Posterior cingulate gyrus (tissue), 11 donors: Measurements from ENCODE around the gene SOAT2.
"Not testable (repeated sequence)": the region's sequence is repeated elsewhere in the genome, so short reads cannot be mapped to it uniquely, and the experiment has no call there.

Source experiments
- DNase-seq, 10 donors: peaks; one replicate each; pipeline versions ENCODE4 v3.0.0 to v3.0.0-alpha.2; 2020 to 2021; ENCODE audit warnings: mixed read lengths in 3 of 10
- intact Hi-C: fragments of 100-400 bp; cut with DNase I; formaldehyde crosslinking; loops from one replicate; pipeline ENCODE4 v1.15.1; 2023

The SOAT2 gene

DNA sequence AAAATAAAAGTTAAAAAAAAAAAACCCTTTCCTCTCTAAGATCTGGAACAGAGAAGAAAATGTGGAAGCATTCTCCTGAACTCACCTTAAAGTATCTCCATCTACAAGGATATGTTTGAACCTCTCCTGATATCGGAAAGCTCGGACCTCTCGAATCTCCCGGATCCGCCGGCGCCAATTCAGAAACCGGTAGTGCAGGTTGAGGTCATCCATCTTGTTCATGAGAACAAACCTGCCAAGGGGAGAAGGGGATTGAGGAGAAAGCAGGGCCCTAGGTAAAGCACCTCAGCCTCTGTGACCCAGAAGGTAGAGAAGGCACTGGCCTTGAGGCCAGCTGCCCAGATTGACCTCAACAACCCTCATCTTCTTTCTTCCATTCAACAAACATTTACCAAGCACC, 26.3 kb upstream of the SOAT2 start:
- DNase-seq = peak in 1 of 10 donors; percentile 62

GRCh38 chr12:53078425-53079225, 24.7 kb upstream of the SOAT2 start:
- intact Hi-C loops = no loop called here
- peak in 1 of 10 donors; percentile 9 for DNase-seq

More for the DNA sequence above, 26.3 kb upstream of the SOAT2 start:
- intact Hi-C loops = no loop called here

GRCh38 chr12:53079226-53080117, 23.8 kb upstream of the SOAT2 start, which contains the start of gene SPRYD3:
Gene SPRYD3 (minus strand): TSS chr12:53079390. CDS start chr12:53079333, 57 bp downstream.
- intact Hi-C loops = no loop called here
- peak; percentile 97 to 100 (median 98) for DNase-seq

DNA sequence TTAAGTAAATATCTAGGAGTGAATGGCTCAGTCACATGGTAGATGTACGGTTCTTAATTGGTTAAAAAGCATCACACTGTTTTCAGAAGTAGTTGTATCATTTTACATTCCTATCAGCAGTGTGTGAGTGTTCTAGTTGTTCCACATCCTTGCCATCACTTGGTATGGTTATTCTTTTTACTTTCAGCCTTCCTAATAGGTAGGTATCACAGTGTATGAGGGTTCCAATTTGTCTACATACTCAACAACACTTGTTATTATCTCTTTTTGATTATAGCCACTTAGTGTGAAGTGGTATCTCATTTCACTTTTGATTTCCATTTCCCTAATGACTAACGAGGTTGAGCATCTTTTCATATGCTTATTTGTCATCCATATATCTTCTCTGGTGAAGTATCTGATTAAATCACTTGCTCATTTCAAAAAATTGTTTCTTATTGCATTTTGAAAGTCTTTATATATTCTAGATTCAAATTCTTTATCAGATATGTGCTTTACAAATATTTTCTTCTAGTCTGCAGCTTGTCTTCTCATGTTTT, 20.6 kb upstream of the SOAT2 start:
- intact Hi-C loops = no loop called here
- no peak for DNase-seq

DNA sequence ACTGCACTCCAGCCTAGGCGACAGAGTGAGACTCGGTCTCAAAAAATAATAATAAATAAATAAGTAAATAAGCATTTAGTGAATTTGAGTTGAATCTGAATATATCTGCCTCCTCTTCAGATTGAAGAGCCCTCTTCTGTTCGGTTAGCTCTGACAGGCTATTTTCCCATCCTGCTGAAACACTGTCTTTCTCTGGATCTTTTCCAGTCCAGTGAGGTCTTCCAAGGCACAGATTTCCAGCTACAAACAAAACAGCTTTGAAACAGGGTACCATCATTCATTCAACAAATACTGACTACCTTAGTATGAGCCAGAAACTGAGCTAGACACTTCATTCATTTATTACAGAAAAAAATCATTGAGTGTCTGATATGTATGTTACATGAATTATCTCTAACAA, 16.9 kb upstream of the SOAT2 start:
- DNase-seq = no peak
- intact Hi-C loops = no loop called here

DNA sequence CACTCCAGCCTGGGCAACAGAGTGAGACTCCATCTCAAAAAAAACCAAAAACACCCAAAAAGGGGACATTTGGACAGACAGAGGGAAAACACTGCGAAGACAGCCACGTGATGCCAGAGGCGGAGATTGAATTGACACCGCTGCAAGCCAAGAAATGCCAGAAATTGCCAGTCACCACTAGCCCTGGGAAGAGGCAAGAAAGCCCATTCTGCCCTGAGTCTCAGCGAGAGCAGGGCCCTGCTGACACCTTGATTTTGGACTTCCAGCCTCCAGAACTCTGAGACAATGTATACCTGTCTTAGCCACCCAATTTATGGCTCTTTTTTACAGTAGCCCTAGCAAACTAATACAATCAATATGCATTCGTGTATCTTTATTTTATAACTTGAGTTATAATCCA, 13.2 kb upstream of the SOAT2 start:
- no peak for DNase-seq
- intact Hi-C loops = no loop called here

DNA sequence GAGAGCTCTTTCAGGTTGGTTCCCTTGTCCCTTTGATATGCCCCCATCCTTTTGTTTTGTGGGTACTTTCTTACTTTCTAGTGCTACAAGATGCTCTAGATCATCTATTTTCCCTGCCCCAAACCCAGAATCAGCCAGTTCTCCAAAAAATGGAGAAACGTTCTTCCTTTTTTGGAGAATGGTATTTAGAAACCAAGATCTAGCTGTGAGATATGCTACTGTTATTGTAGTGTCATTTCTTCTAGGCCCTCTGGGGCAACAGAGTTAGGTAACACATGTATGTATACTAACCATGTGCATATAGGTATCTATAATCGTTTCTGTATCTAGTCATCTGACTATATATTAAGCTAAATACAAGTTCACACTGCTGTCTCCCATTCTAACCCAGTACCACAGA, 12.7 kb upstream of the SOAT2 start:
- DNase-seq = no peak
- intact Hi-C loops = no loop called here

DNA sequence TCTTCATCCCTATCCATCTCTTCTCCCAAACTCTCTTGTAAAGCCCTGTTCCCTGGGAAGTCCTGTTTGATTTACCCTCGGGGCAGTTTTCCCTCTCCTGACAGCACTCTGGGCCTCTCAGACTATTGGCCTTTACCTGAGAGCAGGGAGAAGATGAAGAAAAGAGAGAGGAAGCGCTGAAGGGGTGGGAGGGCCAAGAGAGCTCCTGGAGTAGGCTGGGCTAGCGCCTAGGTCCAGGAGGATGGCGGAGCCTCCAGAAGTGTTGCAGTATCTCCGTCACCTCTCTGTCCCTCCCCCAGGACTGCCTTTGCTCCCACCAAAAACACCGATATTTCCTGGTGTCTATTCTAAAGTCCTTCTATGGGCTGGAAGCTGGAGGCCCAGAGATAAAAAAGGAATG, 11.5 kb upstream of the SOAT2 start:
- peak in 1 of 10 donors; percentile 16 for DNase-seq
- intact Hi-C loops = no loop called here

- intact Hi-C loops = no loop called here
- peak in 1 of 10 donors; percentile 60 for DNase-seq
These were observed 9.4 kb upstream of the SOAT2 start for GRCh38 chr12:53093777-53094393.

DNA sequence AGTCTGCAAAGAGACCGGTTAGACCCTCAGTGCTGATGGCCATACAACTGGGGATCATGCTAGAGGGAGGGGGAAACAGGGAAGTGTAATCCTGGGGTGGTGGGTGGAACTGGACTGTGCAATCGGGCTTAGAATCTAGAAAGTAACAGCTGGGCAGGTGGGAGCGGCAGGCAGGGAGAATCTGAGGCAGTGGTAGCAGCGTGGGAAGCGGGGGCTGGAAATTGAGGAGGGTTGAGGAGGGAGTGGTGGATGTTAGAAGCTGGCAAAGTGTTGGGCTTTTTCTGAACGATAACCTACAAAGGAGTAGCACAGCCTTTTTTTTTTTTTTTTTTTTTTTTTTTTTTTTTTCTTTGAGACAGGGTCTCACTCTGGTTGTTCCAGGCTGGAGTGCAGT, 8.9 kb upstream of the SOAT2 start:
- intact Hi-C loops = no loop called here
- peak in 1 of 10 donors; percentile 34 for DNase-seq

DNA sequence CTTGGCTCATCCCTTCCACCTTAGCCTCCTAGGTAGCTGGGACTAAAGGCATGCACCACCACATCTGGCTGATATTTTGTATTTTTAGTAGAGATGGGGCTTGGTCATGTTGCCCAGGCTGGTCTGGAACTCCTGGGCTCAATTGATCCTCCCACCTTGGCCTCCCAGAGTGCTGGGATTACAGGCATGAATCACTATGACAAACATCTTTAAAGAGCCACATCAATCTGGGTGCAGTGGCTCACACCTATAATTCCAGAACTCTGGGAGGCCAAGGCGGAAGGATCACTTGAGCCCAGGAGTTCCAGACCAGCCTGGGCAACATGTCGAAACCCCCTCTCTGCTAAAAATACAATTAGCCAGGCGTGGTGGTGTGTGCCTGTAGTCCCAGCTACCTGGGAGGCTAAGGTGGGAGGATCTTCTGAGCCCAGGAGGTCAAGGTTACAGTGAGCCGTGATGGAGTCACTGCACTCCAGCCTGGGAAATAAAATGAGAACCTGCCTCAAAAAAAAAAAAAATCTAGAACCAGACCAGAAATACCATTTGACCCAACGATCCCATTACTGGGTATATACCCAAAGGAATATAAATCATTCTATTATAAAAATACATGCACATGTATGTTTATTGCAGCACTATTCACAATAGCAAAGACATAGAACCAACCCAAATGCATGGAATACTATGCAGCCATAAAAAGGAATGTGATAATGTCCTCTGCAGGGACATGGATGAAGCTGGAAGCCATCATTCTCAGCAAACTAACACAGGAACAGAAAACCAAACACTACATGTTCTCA, 8.3 kb upstream of the SOAT2 start:
- DNase-seq, intact Hi-C loops: not testable (repeated sequence)

GRCh38 chr12:53095596-53095895, 7.7 kb upstream of the SOAT2 start:
- DNase-seq, intact Hi-C loops: not testable (repeated sequence)

- intact Hi-C loops = no loop called here
- peak in 1 of 10 donors; percentile 81 for DNase-seq
These were observed 7.1 kb upstream of the SOAT2 start for GRCh38 chr12:53096089-53096741.

- intact Hi-C loops = no loop called here
- DNase-seq = peak in 1 of 10 donors; percentile 57
These were observed 6.5 kb upstream of the SOAT2 start for GRCh38 chr12:53096759-53097158.

GRCh38 chr12:53097207-53097563, 6.1 kb upstream of the SOAT2 start:
- intact Hi-C loops = no loop called here
- DNase-seq = peak in 5 of 10 donors; percentile 16 to 85 (median 39)

- peak in 9 of 10 donors; percentile 32 to 93 (median 57) for DNase-seq
- intact Hi-C loops = no loop called here
These were observed 5.5 kb upstream of the SOAT2 start, which contains the start of gene IGFBP6 for GRCh38 chr12:53097564-53098353. Gene IGFBP6 (plus strand): TSS chr12:53097667. CDS start chr12:53097718, 51 bp downstream.

DNA sequence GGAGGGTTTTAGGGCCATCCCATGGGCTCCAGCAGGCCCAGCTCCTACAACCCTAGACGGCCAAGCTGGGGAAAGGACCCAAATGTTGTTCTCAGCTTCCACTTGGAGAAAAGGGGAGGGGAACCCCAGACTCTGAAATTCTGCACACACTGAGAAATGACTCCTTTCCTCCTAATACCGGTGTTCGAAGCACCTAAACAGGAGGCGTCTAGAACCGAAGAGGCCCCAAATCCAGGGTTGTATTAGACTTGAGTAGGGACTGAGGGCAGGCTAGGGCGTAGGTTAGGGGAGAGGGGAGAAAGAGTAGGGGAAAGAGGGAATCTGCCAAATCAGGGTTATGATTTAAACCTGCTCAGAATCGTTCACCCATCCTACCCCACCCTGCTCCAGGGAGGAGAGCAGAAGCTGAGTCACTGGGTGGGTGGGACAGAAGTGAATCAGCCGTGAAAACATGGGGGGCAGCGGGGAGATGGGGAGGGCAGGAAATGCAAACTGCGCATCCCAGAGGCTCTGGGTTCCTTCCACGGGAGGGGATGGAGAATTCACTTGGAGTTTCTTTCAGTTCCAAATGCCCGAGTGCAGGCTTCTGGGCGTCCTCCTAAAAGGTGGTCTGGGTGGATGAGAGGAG, 4.8 kb upstream of the SOAT2 start:
- intact Hi-C loops = no loop called here
- peak in 8 of 10 donors; percentile 31 to 89 (median 56) for DNase-seq
